Esophagus squamous epithelium (tissue), 5 donors: Measurements from ENCODE around the gene ARSI. TPM values are rescaled to one million over a fixed set of nuclear protein-coding genes. Genes with fewer than 3 reads are reported as not detected.

Experiments used
- DNase-seq: peaks from one replicate; lab custom pipeline; 2025; lab: John Stamatoyannopoulos, UW
- H3K27ac ChIP-seq, 4 donors: fragments of 200-600 bp; sonication (generic); one replicate each; pipeline ENCODE4 v1.5.1; 2016 to 2019; ENCODE audit warnings: mild to moderate bottlenecking in 1 of 4
- H3K27me3 ChIP-seq, 4 donors: fragments of 200-600 bp; sonication (generic); 1 replicate in 3 of 4; 2 replicates in 1 of 4; pipeline versions ENCODE4 v1.5.1 to v1.6.0; 2017 to 2021; ENCODE audit warnings: antibody characterized with exemption in 1 of 4
- H3K36me3 ChIP-seq, 3 donors: fragments of 200-600 bp; sonication (generic); one replicate each; pipeline ENCODE4 v1.5.1; 2016 to 2019
- H3K4me1 ChIP-seq, 3 donors: fragments of 200-600 bp; sonication (generic); one replicate each; pipeline ENCODE4 v1.5.1; 2017 to 2019
- H3K4me3 ChIP-seq, 4 donors: fragments of 200-600 bp; sonication (generic); 1 replicate in 3 of 4; 2 replicates in 1 of 4; pipeline ENCODE4 v1.5.1; 2016 to 2019; ENCODE audit warnings: mild to moderate bottlenecking in 2 of 4, moderate library complexity in 1 of 4
- H3K9me3 ChIP-seq, 3 donors: fragments of 200-600 bp; sonication (generic); one replicate each; pipeline ENCODE4 v1.5.1; 2016 to 2019
- POLR2A ChIP-seq, 4 donors: fragments of 450-650 bp; IDR thresholded peaks; one replicate each; pipeline ENCODE4 v1.6.1; 2017; ENCODE audit warnings: antibody characterized with exemption in 4 of 4, mild to moderate bottlenecking in 4 of 4, moderate library complexity in 3 of 4
- WGBS, 2 donors: methylation state at CpG; one replicate each; pipeline ENCODE4 v1.1.5; 2018; 5-methylcytosine and 5-hydroxymethylcytosine counted together
- intact Hi-C: fragments of 100-400 bp; cut with DNase I; formaldehyde crosslinking; loops from one replicate; pipeline ENCODE4 v1.15.0; 2022
- total RNA-seq, 4 donors: library from RNA; depleted of rRNA; stranded (reverse); fragments of >200 nt; gene quantifications; one replicate each; pipeline ENCODE4 v1.1.0, GENCODE V29; 2016
- TF ChIP-seq, protein P1 (sequence below), 6 experiments: fragments of 450-650 bp in 4 of 6; fragments of 200-600 bp in 2 of 6; sonication (generic) in 2 of 6; IDR thresholded peaks; one replicate each; pipeline ENCODE4 v1.5.1; 2016 to 2019; ENCODE audit warnings: antibody characterized with exemption in 6 of 6, mild to moderate bottlenecking in 4 of 6, moderate library complexity in 4 of 6
- donor health status: DM: yes; HTN: yes; CAD: no.

The ARSI gene
- total RNA-seq, 4 donors from 2014 or later = 2.1 to 7.2 (median 5.1) TPM

DNA sequence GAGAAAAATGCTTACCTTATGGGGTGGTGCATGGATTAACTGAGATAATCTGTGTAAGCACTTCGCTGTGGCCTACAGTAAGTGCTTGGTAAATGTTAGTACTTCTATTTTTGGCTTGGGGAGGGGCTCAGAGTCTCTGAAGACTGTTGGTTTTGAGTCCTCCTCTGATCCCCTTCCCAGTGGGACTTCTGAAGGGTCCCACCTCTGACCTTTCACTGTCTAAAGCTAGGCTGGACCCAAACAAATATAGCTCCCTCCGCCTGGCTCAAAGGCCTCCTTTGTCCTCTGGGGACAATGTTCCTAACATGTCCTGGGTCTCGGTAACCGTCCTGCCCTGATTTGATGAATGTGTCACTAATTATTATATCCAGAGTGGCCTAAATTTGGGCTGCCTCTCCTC is 47.9 kb downstream of the ARSI start:
- TF ChIP-seq POLR2A (IDR thresholded peaks at IDR 0.05) = no peak
- TF ChIP-seq, protein P1, sequence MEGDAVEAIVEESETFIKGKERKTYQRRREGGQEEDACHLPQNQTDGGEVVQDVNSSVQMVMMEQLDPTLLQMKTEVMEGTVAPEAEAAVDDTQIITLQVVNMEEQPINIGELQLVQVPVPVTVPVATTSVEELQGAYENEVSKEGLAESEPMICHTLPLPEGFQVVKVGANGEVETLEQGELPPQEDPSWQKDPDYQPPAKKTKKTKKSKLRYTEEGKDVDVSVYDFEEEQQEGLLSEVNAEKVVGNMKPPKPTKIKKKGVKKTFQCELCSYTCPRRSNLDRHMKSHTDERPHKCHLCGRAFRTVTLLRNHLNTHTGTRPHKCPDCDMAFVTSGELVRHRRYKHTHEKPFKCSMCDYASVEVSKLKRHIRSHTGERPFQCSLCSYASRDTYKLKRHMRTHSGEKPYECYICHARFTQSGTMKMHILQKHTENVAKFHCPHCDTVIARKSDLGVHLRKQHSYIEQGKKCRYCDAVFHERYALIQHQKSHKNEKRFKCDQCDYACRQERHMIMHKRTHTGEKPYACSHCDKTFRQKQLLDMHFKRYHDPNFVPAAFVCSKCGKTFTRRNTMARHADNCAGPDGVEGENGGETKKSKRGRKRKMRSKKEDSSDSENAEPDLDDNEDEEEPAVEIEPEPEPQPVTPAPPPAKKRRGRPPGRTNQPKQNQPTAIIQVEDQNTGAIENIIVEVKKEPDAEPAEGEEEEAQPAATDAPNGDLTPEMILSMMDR (IDR thresholded peaks at IDR 0.05) = no peak
- Histone ChIP-seq H3K27ac (no peak overlapping the region), H3K4me3 (no peak overlapping the region), H3K27me3 (no peaks in the 10 kb centered on the region), H3K9me3 (no peaks in the 10 kb centered on the region), H3K36me3 (no peaks in the 10 kb centered on the region), H3K4me1 (peaks cover 0 to 6% (median 0%) of the 10 kb centered on the region in 3 donors)
- 62 to 74% methylated on average over 4 of the region's 4 CpGs for WGBS, 2 donors
- intact Hi-C loops = no loop called here
- no peak for DNase-seq

GRCh38 chr5:150254363-150254762 is 48.3 kb downstream of the ARSI start:
- TF ChIP-seq POLR2A (IDR thresholded peaks at IDR 0.05) = no peak
- TF ChIP-seq, protein P1 (IDR thresholded peaks at IDR 0.05) = no peak
- Histone ChIP-seq H3K4me3 (no peak overlapping the region), H3K27me3 (no peaks in the 10 kb centered on the region), H3K9me3 (no peaks in the 10 kb centered on the region), H3K27ac (no peak overlapping the region), H3K4me1 (peaks cover 0 to 6% (median 0%) of the 10 kb centered on the region in 3 donors), H3K36me3 (no peaks in the 10 kb centered on the region)
- intact Hi-C loops = no loop called here
- WGBS, 2 donors = 71 to 74% methylated on average over 7 of the region's 7 CpGs
- DNase-seq = no peak

GRCh38 chr5:150253416-150254208 is 49.1 kb downstream of the ARSI start:
- Histone ChIP-seq H3K36me3 (no peaks in the 10 kb centered on the region), H3K9me3 (no peaks in the 10 kb centered on the region), H3K4me3 (no peak overlapping the region), H3K27ac (no peak overlapping the region), H3K27me3 (peaks cover 0 to 5% (median 0%) of the 10 kb centered on the region in 4 donors), H3K4me1 (peaks cover 0 to 6% (median 0%) of the 10 kb centered on the region in 3 donors)
- intact Hi-C loops = no loop called here
- whole genome bisulfite sequencing, 2 donors = 93 to 94% methylated on average over 5 to 10 of the region's 10 CpGs
- TF ChIP-seq POLR2A (IDR thresholded peaks at IDR 0.05) = no peak
- TF ChIP-seq, protein P1 (IDR thresholded peaks at IDR 0.05) = no peak
- no peak for DNase-seq

DNA sequence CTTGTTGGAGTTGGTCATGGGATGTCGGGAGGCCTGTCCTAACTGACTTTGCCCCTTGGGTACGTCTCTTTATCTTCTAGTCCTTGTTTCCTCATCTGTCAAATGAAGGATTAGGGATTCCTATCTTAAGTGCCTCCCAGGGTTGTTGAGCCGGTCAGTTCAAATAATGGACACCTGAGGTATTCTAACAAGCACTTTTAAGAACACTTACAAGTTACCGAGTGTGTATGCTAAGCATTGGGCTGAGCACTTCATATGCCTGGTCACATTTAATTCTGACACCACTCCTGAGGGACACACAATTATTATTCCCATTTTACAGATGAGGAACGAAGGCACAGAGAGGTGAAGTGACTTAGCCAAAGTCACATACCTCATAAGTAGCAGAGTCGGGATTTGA is 50.2 kb downstream of the ARSI start:
- Histone ChIP-seq H3K27ac (no peak overlapping the region), H3K4me3 (no peak overlapping the region), H3K27me3 (peaks cover 0 to 5% (median 0%) of the 10 kb centered on the region in 4 donors), H3K4me1 (peaks cover 0 to 6% (median 0%) of the 10 kb centered on the region in 3 donors), H3K9me3 (no peaks in the 10 kb centered on the region), H3K36me3 (no peaks in the 10 kb centered on the region)
- DNase-seq = no peak
- TF ChIP-seq, protein P1 (IDR thresholded peaks at IDR 0.05) = no peak
- WGBS, 2 donors = 86 to 93% methylated on average over 6 of the region's 6 CpGs
- intact Hi-C loops = no loop called here

DNA sequence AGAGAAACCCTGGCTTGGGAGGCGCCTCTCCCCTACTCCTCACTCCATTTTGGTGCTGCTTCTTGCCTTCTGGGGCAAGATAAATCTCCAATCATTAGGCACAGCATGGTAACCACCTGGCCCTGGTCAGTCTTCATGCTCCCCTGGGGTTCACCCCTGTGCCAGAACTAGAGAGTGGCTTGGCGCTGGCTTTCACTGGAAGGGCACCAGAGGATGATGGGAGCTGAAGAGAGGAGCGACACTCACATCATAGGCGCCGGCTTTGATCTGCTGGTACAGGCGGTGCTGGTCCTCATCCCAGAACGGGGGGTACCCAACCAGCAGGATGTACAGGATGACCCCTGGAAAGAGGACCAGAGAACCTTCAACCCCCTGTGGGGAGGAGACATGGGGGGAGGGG is 51.2 kb downstream of the ARSI start:
- H3K9me3 ChIP-seq = no peaks in the 10 kb centered on the region
- no peak for TF ChIP-seq POLR2A (IDR thresholded peaks at IDR 0.05)
- TF ChIP-seq, protein P1 (IDR thresholded peaks at IDR 0.05) = no peak
- H3K27me3 ChIP-seq = peaks cover 0 to 5% (median 0%) of the 10 kb centered on the region in 4 donors
- no peak overlapping the region for H3K27ac ChIP-seq
- no peak overlapping the region for H3K4me3 ChIP-seq
- intact Hi-C loops = no loop called here
- 90 to 100% methylated on average over 1 to 5 of the region's 7 CpGs for WGBS, 2 donors
- DNase-seq = no peak
- H3K4me1 ChIP-seq = peaks cover 0 to 16% (median 0%) of the 10 kb centered on the region in 3 donors
- H3K36me3 ChIP-seq = no peaks in the 10 kb centered on the region
